Muscle layer of duodenum (tissue), 2 donors: ENCODE measurements around the gene ZFAND3.

Experiments
- H3K27ac ChIP-seq: one replicate; pipeline ENCODE4 v1.7.0; 2013; ENCODE audit warnings: mild to moderate bottlenecking, low read length
- H3K27me3 ChIP-seq: one replicate; pipeline ENCODE4 v1.7.0; 2013; ENCODE audit warnings: low read depth, mild to moderate bottlenecking, control low read depth, low read length
- H3K36me3 ChIP-seq, 2 donors: one replicate each; pipeline ENCODE4 v1.7.0; 2013; ENCODE audit warnings: low read length in 2 of 2, control low read depth in 1 of 2, mild to moderate bottlenecking in 1 of 2; ENCODE audit not compliant: insufficient read depth in 2 of 2, control insufficient read depth in 1 of 2
- H3K4me1 ChIP-seq, 2 donors: one replicate each; pipeline ENCODE4 v1.7.0; 2013; ENCODE audit warnings: low read length in 2 of 2, mild to moderate bottlenecking in 2 of 2, control low read depth in 1 of 2, moderate library complexity in 1 of 2; ENCODE audit not compliant: insufficient read depth in 2 of 2, control insufficient read depth in 1 of 2
- H3K4me3 ChIP-seq, 2 donors: one replicate each; pipeline ENCODE4 v1.7.0; 2013; ENCODE audit warnings: low read length in 2 of 2, low read depth in 1 of 2, mild to moderate bottlenecking in 1 of 2
- H3K9me3 ChIP-seq, 2 donors: one replicate each; pipeline ENCODE4 v1.7.0; 2013; ENCODE audit warnings: low read length in 2 of 2, control low read depth in 1 of 2, mild to moderate bottlenecking in 1 of 2; ENCODE audit not compliant: control insufficient read depth in 1 of 2
- donor health status: healthy.

ZFAND3 gene

DNA sequence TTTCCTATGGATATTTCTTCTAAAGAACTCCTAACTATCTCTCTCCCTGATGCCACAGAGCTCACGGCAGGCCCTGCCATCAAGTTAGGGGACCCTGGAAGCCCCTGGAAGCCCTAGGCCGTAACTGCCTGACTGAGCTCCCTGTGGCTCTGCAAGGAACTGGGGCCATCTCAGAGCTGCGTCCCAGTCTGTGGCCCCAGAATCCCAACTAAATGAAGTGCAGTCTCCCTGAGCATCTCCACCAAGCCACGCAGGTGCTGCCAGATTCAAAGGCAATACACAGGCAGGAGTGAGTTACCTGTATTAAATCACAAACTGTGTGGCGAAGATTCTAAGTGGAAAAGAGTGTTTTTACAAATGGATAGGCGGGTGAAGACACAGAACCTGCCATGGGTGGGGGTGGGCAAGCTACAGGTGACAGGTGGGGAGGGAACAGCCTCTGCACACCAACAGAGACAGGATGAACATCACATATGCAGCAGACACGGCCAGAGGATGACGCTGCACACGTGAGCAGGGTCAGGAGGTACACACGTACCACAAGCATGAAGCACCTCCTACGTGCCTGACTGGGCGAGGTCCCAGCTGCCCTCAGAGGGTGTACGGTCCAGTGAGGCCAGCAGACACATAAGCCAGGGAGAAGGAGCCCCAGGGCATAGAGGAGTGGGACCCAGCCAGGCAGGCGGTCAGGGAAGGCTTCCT is 358.5 kb downstream of the ZFAND3 start:
- no peaks in the 10 kb centered on the region for H3K9me3 ChIP-seq
- H3K27ac ChIP-seq: no peak overlapping the region
- H3K36me3 ChIP-seq: peaks cover 0 to 16% of the 10 kb centered on the region in 2 donors
- no peaks in the 10 kb centered on the region for H3K4me1 ChIP-seq
- H3K27me3 ChIP-seq: no peaks in the 10 kb centered on the region
- no peak overlapping the region for H3K4me3 ChIP-seq

DNA sequence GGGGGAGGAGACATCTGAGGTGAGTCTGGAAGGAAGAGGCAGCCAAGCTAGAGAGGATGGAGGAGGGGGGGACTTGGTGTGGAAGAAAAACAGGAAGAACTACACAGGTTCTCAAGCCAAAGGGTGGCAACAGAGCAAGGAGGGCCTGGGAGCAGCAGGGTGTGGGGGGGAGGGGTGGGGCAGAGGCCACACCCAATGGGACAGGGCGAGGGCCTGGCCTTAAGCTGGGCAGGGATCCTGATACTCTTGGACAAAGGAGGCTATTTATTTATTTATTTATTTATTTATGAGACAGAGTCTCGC is 359.0 kb downstream of the ZFAND3 start:
- H3K36me3 ChIP-seq: peaks cover 0 to 14% of the 10 kb centered on the region in 2 donors
- H3K4me3 ChIP-seq: no peak overlapping the region
- H3K4me1 ChIP-seq: no peaks in the 10 kb centered on the region
- no peaks in the 10 kb centered on the region for H3K27me3 ChIP-seq
- H3K27ac ChIP-seq: no peak overlapping the region
- H3K9me3 ChIP-seq: no peaks in the 10 kb centered on the region

DNA sequence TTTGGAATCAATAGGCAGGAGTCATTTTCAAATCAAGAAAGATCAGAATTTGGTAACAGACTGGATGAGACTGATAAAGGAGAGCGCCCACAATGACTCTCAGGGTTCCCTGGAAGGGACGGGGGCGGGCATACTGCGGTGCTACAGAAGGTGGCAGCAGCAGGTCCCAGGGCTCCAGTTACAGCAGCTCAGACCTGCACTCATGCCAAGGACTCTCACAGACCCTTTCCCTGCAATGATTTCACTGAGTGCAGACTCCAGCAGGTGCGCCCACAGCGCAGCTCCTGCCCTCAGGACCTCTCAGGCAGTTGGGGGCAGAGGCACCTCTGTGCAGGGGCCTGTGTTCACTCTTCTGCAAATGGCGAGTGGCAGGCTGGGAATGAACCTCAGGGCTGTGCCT is 359.8 kb downstream of the ZFAND3 start:
- Histone ChIP-seq H3K36me3 (peaks cover 0 to 6% of the 10 kb centered on the region in 2 donors), H3K27ac (no peak overlapping the region), H3K27me3 (no peaks in the 10 kb centered on the region), H3K4me1 (no peaks in the 10 kb centered on the region), H3K4me3 (no peak overlapping the region), H3K9me3 (no peaks in the 10 kb centered on the region)

DNA sequence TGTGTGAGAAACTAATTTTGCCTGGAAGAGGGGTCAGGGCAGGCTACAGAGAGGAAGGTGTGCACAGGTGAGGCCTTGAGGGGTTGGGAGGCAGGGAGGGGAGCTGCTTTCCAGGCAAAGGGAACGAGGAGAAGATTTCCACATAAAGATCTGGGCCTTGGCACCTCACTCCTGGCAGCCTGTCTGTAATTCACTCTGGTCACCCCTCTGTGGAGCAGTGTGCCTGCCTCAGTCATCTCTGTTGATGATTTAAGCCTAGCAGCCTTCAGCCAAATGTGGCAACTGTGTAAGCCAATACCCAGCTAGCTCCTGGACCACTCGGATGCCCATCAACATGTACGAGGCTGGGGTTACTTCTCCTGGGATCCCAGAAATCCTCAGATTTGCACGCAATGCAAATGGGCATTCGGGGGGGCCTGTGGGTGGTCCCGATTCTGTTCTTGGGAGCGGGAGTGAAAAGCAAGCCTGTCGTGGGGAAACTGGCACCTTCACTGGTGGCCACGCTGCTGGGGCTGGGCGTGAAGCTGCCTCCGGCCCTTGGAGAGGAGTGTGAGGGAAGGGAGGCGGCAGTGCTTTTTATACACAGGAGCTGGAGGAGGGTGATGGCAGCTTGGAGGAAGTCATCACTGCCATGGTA is 360.4 kb downstream of the ZFAND3 start:
- H3K27ac ChIP-seq: no peak overlapping the region
- peaks cover 0 to under 1% of the 10 kb centered on the region in 2 donors for H3K36me3 ChIP-seq
- H3K4me3 ChIP-seq: no peak overlapping the region
- no peaks in the 10 kb centered on the region for H3K4me1 ChIP-seq
- no peaks in the 10 kb centered on the region for H3K27me3 ChIP-seq
- H3K9me3 ChIP-seq: no peaks in the 10 kb centered on the region

DNA sequence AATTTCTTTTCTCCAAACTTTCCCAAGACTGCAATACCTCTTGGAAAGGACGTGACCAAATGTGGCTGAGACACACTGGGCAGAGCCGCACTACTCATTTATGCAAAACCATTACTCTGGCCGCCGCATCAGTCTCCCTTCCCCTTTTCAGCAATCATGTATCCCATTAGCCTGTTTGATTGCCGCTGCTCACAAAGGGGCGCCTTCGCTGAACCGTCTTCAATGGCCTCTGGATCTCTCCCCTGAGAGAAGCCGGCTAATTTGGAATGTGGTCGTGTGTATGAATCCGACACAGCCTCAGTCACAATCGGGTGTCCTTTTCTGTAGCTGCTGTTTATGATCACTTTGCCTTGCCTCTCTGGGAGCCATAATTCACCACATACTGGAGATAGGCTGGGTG is 361.1 kb downstream of the ZFAND3 start:
- H3K9me3 ChIP-seq: no peaks in the 10 kb centered on the region

DNA sequence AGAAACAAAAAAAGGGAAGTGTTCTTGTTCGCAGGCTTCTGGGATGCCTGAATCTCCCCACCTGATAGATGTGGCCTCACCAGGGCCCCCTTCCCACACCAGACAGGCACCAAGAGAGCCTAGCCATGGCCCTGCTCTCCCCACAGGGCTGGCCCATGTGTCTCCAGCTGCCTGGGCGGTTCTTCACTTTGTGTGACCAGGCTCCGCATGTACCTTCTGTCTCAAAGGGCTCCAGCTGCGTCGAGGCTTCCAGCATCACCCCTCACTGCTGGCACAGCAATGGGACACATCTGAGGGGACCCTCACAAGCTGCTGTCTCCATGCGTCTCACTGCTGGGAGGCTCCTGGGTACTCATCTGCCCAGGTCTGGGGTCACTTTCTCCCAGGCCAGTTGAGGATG is 362.9 kb downstream of the ZFAND3 start:
- H3K4me3 ChIP-seq: no peak overlapping the region
- H3K36me3 ChIP-seq: no peaks in the 10 kb centered on the region
- no peak overlapping the region for H3K27ac ChIP-seq
- no peaks in the 10 kb centered on the region for H3K4me1 ChIP-seq
- H3K27me3 ChIP-seq: no peaks in the 10 kb centered on the region
- no peaks in the 10 kb centered on the region for H3K9me3 ChIP-seq

More for the DNA sequence above, 361.1 kb downstream of the ZFAND3 start:
- Histone ChIP-seq H3K27me3 (no peaks in the 10 kb centered on the region), H3K4me1 (no peaks in the 10 kb centered on the region), H3K36me3 (no peaks in the 10 kb centered on the region), H3K4me3 (no peak overlapping the region), H3K27ac (no peak overlapping the region)

DNA sequence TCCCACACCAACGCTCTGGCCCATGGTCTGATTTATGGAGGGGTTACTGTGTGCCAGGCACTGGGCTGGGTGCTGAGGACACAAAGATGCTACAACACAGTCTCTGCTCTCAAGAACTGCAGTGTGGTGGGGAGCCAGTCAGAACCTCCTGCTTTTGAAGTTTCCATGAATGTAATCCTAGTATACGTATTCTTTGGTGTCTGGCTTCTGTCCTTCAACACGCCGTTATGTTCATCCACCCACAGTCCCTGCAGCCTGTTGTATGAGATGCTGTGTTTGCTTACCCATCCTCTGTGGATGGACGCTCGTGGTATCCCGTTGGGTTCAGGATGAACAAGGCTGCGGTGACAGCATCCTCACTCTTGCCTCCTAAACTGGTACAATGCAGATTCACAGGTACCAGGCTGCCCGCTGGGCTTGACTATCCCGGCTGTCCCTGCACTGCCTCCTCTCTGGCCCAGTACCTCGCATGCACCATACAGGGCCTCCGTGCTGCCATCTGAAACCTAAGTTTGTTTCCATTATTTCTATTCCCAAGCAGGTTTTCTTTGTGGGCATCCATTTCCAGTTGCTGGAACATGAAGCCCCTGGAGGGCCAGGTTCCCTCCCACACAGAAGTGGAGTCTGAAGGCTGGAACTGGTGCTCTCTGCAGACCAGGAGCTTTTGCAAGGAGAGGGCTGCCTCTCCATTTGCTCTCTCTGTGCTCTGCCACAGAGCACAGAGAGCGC is 364.5 kb downstream of the ZFAND3 start:
- Histone ChIP-seq H3K9me3 (no peaks in the 10 kb centered on the region), H3K4me1 (no peaks in the 10 kb centered on the region), H3K36me3 (no peaks in the 10 kb centered on the region), H3K27me3 (no peaks in the 10 kb centered on the region), H3K4me3 (no peak overlapping the region), H3K27ac (no peak overlapping the region)

DNA sequence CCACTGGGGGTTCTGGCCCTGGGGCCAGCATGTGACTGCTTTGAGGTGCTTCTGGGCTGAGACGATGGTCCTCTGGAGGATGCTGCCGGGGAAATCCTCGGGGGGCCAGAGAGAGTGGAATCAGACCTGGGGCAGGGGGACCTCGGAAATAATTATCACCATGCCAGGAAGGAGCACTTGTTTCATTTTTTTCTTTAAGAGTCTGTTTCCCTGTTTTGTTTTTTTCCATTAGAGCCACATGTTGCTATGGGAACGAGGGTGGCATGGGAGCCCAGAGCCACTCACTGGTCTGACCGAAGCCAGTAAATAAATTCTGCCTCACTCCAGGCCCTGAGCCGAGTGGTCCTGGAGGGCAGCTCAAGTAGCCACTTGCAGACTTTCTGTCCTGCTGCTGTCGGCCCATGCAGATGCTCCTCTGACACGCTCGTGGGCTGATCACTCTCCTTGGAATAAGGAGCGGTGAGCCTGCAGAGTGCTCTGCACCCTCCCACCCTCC is 365.1 kb downstream of the ZFAND3 start:
- no peaks in the 10 kb centered on the region for H3K9me3 ChIP-seq
- no peaks in the 10 kb centered on the region for H3K27me3 ChIP-seq
- no peak overlapping the region for H3K4me3 ChIP-seq
- no peaks in the 10 kb centered on the region for H3K4me1 ChIP-seq
- no peaks in the 10 kb centered on the region for H3K36me3 ChIP-seq
- H3K27ac ChIP-seq: no peak overlapping the region

DNA sequence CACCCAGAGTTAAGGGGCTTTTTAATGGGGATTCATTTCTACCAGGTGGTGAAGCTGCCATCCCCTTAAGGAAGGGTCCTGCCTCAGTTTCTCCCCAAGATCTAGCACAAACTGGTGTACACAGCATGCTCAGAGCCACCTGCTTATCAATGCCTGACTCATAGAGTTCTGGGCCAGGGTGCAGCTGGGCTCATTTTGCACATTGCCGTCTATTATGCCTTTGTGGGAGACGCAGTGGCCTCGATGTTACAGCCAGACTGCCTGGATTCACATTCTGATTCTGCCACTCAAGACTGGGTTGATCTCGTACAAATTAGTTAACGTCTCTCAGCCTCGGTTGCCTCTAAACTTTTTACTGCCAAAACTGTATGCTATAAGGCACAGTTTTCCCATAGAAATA is 365.7 kb downstream of the ZFAND3 start:
- Histone ChIP-seq H3K27ac (no peak overlapping the region), H3K4me3 (no peak overlapping the region), H3K9me3 (no peaks in the 10 kb centered on the region), H3K4me1 (no peaks in the 10 kb centered on the region), H3K27me3 (no peaks in the 10 kb centered on the region), H3K36me3 (no peaks in the 10 kb centered on the region)

DNA sequence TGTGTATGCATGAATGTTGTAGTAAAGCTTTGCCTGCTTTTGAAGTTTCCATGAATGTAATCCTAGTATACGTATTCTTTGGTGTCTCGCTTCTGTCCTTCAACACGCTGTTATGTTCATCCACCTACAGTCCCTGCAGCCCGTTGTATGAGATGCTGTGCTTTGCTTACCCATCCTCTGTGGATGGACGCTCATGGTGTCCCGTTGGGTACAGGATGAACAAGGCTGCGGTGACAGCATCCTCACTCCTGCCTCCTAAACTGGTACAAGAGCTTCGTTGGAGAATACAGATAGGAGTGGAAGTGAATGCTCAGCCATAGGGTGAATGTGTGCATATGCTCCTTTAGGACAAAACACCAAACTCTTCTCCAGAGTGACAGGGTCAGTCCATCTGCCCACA is 366.2 kb downstream of the ZFAND3 start:
- no peaks in the 10 kb centered on the region for H3K4me1 ChIP-seq
- H3K27ac ChIP-seq: no peak overlapping the region
- H3K36me3 ChIP-seq: no peaks in the 10 kb centered on the region
- H3K4me3 ChIP-seq: no peak overlapping the region
- no peaks in the 10 kb centered on the region for H3K9me3 ChIP-seq
- H3K27me3 ChIP-seq: no peaks in the 10 kb centered on the region

DNA sequence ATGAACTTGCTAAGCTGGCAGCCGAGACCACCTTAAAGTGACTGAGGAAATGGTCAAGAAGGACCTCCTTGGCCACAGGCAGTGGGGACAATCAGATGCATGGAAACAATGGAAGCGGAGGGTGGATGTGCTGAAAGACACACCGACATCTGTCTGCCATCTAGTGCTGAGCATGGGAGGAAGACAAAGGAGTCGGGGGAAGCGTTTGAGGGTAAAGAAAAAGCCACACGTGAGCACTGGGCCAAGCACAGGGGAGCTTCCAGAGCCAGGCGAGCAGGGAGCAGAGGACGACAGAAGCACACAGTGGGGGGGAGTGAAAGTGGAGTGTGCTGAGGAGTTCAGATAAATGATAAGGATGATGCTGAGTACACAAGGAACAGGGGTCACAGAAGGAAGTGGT is 367.8 kb downstream of the ZFAND3 start:
- Histone ChIP-seq H3K27ac (no peak overlapping the region), H3K27me3 (no peaks in the 10 kb centered on the region), H3K4me1 (no peaks in the 10 kb centered on the region), H3K4me3 (no peak overlapping the region), H3K9me3 (no peaks in the 10 kb centered on the region), H3K36me3 (no peaks in the 10 kb centered on the region)
